Kidney (tissue), 14 donors: ENCODE measurements around the gene SORBS2. TPM values are rescaled to one million over a fixed set of nuclear protein-coding genes. Genes with fewer than 3 reads are reported as not detected.

Experiments used
- DNase-seq, 5 donors: peaks; one replicate each; pipeline ENCODE4 v3.0.0-alpha.2; 2013 to 2020
- FAIRE-seq: peaks from 2 replicates; lab custom pipeline; 2012; peaks lifted over from hg19 to GRCh38; lab: Jason Lieb, UNC
- H3K27ac ChIP-seq, 2 donors: one replicate each; pipeline ENCODE4 v1.7.0; 2013; ENCODE audit warnings: low read depth in 2 of 2, low read length in 2 of 2, inconsistent platforms in 1 of 2
- H3K27me3 ChIP-seq: one replicate; pipeline ENCODE4 v1.7.1; 2013; ENCODE audit warnings: low read length, inconsistent platforms; ENCODE audit not compliant: control insufficient read depth, insufficient read depth
- H3K36me3 ChIP-seq, 3 donors: one replicate each; pipeline versions ENCODE4 v1.7.0 to v1.7.1; 2013; ENCODE audit warnings: low read length in 3 of 3, control low read depth in 1 of 3, inconsistent platforms in 1 of 3; ENCODE audit not compliant: insufficient read depth in 3 of 3, control insufficient read depth in 2 of 3
- H3K4me1 ChIP-seq, 3 donors: one replicate each; pipeline versions ENCODE4 v1.7.0 to v1.7.1; 2013; ENCODE audit warnings: low read length in 3 of 3, inconsistent platforms in 1 of 3, low read depth in 1 of 3; ENCODE audit not compliant: control insufficient read depth in 2 of 3, insufficient read depth in 2 of 3
- H3K4me3 ChIP-seq, 3 donors: one replicate each; pipeline versions ENCODE4 v1.7.0 to v1.8.1; 2013; ENCODE audit warnings: low read length in 3 of 3, control low read depth in 1 of 3, inconsistent platforms in 1 of 3
- H3K9ac ChIP-seq, 3 donors: one replicate each; pipeline versions ENCODE4 v1.7.0 to v1.7.1; 2013; ENCODE audit warnings: low read length in 3 of 3, control low read depth in 1 of 3, inconsistent platforms in 1 of 3
- H3K9me3 ChIP-seq, 3 donors: one replicate each; pipeline versions ENCODE4 v1.7.0 to v1.7.1; 2013; ENCODE audit warnings: low read length in 3 of 3, control low read depth in 1 of 3, inconsistent platforms in 1 of 3; ENCODE audit not compliant: control insufficient read depth in 2 of 3, insufficient read depth in 1 of 3
- CTCF ChIP-seq: IDR thresholded peaks from 3 replicates; pipeline ENCODE4 v1.5.1; 2012; ENCODE audit warnings: mild to moderate bottlenecking, moderate library complexity, borderline replicate concordance; ENCODE audit not compliant: insufficient read depth; ENCODE audit errors: extremely low read depth
- intact Hi-C: fragments of 100-400 bp; cut with DNase I; formaldehyde crosslinking; loops from one replicate; pipeline ENCODE4 v1.11.1; 2022
- polyA plus RNA-seq: library from polyadenylated mRNA; stranded (reverse); fragments of 350-450 nt; fragmentation: Illumina TruSeq; extraction: RNeasy Lipid Tissue Mini Kit (QIAGEN cat#74804); gene quantifications from one replicate; pipeline ENCODE4 v1.2.3, GENCODE V29; 2014; ENCODE audit warnings: low read depth, low replicate concordance; ENCODE audit not compliant: insufficient read depth
- total RNA-seq: library from RNA; stranded (reverse); fragmentation: NEBNext Ultra II Directional; extraction: Animal tissue kit (Norgen Biotek cat#: 25700); gene quantifications from one replicate; pipeline ENCODE4 v1.2.1, GENCODE V29; 2021
- donor health status: control.
- donor health status: control.
- donor health status: control.
- donor health status: control.
- donor health status: control.
- donor health status: DM: yes; HTN: yes; CAD: no.
- donor health status: Normal renal cell carcinoma (clear cell type).

Gene SORBS2
- total and polyA plus RNA-seq, 2 donors from 2014 or later = 26.0 to 127 TPM

GRCh38 chr4:185835336-185835735, 23.3 kb upstream of the SORBS2 start:
- Histone ChIP-seq H3K36me3 (no peaks in the 10 kb centered on the region), H3K27me3 (no peaks in the 10 kb centered on the region), H3K27ac (no peak overlapping the region), H3K4me3 (no peak overlapping the region), H3K9ac (no peak overlapping the region), H3K9me3 (no peaks in the 10 kb centered on the region), H3K4me1 (peaks cover 0 to 7% (median 0%) of the 10 kb centered on the region in 3 donors)
- intact Hi-C loops = no loop called here
- FAIRE-seq (no peak), DNase-seq (no peak)
- TF ChIP-seq CTCF = no peak

- FAIRE-seq (no peak), DNase-seq (no peak)
- H3K27me3 ChIP-seq = no peaks in the 10 kb centered on the region
- no peak for TF ChIP-seq CTCF
- intact Hi-C loops = no loop called here
- no peaks in the 10 kb centered on the region for H3K9me3 ChIP-seq
- no peak overlapping the region for H3K9ac ChIP-seq
- H3K4me1 ChIP-seq = peaks cover 0 to 5% (median 0%) of the 10 kb centered on the region in 3 donors
- no peaks in the 10 kb centered on the region for H3K36me3 ChIP-seq
- no peak overlapping the region for H3K27ac ChIP-seq
- H3K4me3 ChIP-seq = no peak overlapping the region
Observed at GRCh38 chr4:185834778-185835177, 22.8 kb upstream of the SORBS2 start.

GRCh38 chr4:185834088-185834487, 22.1 kb upstream of the SORBS2 start:
- Histone ChIP-seq H3K4me3 (no peak overlapping the region), H3K9ac (no peak overlapping the region), H3K9me3 (no peaks in the 10 kb centered on the region), H3K27ac (no peak overlapping the region), H3K4me1 (peaks cover 0 to 4% (median 0%) of the 10 kb centered on the region in 3 donors), H3K36me3 (no peaks in the 10 kb centered on the region), H3K27me3 (no peaks in the 10 kb centered on the region)
- FAIRE-seq (no peak), DNase-seq (no peak)
- no peak for TF ChIP-seq CTCF
- intact Hi-C loops = no loop called here

DNA sequence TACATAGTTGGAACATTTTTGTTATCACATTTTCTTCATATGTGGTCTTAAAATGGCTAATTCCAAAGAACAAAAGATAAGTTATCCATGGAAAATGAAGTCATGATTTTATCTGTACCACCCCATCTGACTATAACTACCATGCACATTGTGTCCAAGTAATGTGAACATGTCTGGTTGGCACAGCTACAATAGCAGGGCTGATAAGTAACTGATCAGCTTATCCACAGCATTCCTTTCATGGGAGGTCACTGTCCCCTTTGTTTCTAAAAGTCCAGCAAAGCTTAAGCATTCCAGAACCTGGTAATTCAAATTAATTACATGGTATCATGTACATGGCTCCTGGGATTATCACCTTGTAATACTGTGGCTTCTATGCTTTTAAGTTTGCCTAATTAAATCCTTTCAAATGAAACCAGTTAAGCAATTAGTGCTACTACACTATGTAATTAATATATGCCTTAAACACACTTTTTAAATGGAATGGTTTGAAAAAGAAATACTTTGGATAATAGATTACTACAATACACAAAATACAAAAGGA, 21.1 kb upstream of the SORBS2 start:
- no peak for TF ChIP-seq CTCF
- FAIRE-seq = no peak
- no peaks in the 10 kb centered on the region for H3K9me3 ChIP-seq
- no peak overlapping the region for H3K4me3 ChIP-seq
- H3K36me3 ChIP-seq = no peaks in the 10 kb centered on the region
- intact Hi-C loops = no loop called here
- no peaks in the 10 kb centered on the region for H3K27me3 ChIP-seq
- no peak overlapping the region for H3K27ac ChIP-seq
- H3K4me1 ChIP-seq = no peaks in the 10 kb centered on the region
- peak in 1 of 5 donors; percentile 51 for DNase-seq
- H3K9ac ChIP-seq = no peak overlapping the region
